HL-60 (cell line): ENCODE results near the gene PLEKHG7.

Source experiments
- GABPA ChIP-seq: IDR thresholded peaks from 2 replicates; pipeline ENCODE4 v1.6.1; 2012; ENCODE audit warnings: low read depth
- POLR2AphosphoS5 ChIP-seq: IDR thresholded peaks from 2 replicates; pipeline ENCODE4 v1.6.1; 2012; ENCODE audit warnings: low read depth
- TF ChIP-seq, protein P1 (sequence below): IDR thresholded peaks from one replicate; pipeline ENCODE4 v1.5.1; 2011; ENCODE audit warnings: low read length, control low read depth, inconsistent platforms; ENCODE audit not compliant: insufficient read depth

DNA sequence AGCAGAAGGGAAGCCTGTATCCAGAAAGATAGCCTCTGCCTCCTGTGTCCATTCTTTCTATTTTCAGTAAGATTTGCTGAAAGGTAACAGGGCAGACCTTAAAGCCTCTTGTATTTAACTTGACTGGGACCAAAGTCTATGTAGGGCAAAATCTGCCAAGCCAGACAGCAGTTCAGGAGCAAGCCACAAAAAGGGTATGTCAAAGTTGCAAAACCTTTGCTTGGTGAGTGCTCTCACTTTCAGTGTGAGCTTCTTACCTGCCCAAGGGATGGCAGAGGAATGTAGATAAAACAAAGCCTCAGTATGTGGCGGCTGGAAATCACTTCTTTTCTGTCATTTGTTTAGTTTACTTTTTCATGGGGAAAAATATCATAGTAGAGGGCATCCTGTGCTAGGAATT lies 63.1 kb downstream of the PLEKHG7 start:
- TF ChIP-seq, protein P1, sequence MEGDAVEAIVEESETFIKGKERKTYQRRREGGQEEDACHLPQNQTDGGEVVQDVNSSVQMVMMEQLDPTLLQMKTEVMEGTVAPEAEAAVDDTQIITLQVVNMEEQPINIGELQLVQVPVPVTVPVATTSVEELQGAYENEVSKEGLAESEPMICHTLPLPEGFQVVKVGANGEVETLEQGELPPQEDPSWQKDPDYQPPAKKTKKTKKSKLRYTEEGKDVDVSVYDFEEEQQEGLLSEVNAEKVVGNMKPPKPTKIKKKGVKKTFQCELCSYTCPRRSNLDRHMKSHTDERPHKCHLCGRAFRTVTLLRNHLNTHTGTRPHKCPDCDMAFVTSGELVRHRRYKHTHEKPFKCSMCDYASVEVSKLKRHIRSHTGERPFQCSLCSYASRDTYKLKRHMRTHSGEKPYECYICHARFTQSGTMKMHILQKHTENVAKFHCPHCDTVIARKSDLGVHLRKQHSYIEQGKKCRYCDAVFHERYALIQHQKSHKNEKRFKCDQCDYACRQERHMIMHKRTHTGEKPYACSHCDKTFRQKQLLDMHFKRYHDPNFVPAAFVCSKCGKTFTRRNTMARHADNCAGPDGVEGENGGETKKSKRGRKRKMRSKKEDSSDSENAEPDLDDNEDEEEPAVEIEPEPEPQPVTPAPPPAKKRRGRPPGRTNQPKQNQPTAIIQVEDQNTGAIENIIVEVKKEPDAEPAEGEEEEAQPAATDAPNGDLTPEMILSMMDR, result no peak
- no peak for TF ChIP-seq POLR2AphosphoS5
- no peak for TF ChIP-seq GABPA
